Tibial nerve (tissue), 4 donors: ENCODE measurements around the gene FATE1. TPM values are rescaled to one million over a fixed set of nuclear protein-coding genes. Genes with fewer than 3 reads are reported as not detected.

Experiments
- DNase-seq, 2 donors: peaks; one replicate each; pipeline ENCODE4 v3.0.0-alpha.2; 2019; ENCODE audit warnings: low spot score in 2 of 2
- H3K27ac ChIP-seq, 4 donors: fragments of 200-600 bp; sonication (generic) in 3 of 4; one replicate each; pipeline ENCODE4 v1.5.1; 2017 to 2019; ENCODE audit warnings: mild to moderate bottlenecking in 1 of 4
- H3K27me3 ChIP-seq, 2 donors: fragments of 200-600 bp; sonication (generic) in 1 of 2; one replicate each; pipeline versions ENCODE4 v1.5.1 to v1.6.0; 2017 to 2019
- H3K36me3 ChIP-seq, 3 donors: fragments of 200-600 bp; sonication (generic); one replicate each; pipeline ENCODE4 v1.5.1; 2018 to 2019
- H3K4me1 ChIP-seq, 4 donors: fragments of 200-600 bp; sonication (generic) in 3 of 4; one replicate each; pipeline ENCODE4 v1.5.1; 2017 to 2019
- H3K4me3 ChIP-seq, 4 donors: fragments of 200-600 bp; sonication (generic) in 3 of 4; one replicate each; pipeline ENCODE4 v1.5.1; 2017 to 2019; ENCODE audit warnings: mild to moderate bottlenecking in 1 of 4, moderate library complexity in 1 of 4
- H3K9me3 ChIP-seq, 4 donors: fragments of 200-600 bp; sonication (generic) in 3 of 4; one replicate each; pipeline ENCODE4 v1.5.1; 2017 to 2019
- CTCF ChIP-seq, 5 experiments: fragments of 200-600 bp in 3 of 5; fragments of 450-650 bp in 2 of 5; sonication (generic) in 3 of 5; IDR thresholded peaks; one replicate each; pipeline ENCODE4 v1.5.1; 2016 to 2019; ENCODE audit warnings: antibody characterized with exemption in 5 of 5, mild to moderate bottlenecking in 3 of 5, moderate library complexity in 2 of 5
- EP300 ChIP-seq, 2 donors: sonication (generic); formaldehyde crosslinking; IDR thresholded peaks; one replicate each; pipeline ENCODE4 v1.6.1; 2017; ENCODE audit warnings: antibody characterized with exemption in 2 of 2, mild to moderate bottlenecking in 1 of 2
- POLR2A ChIP-seq, 2 donors: fragments of 450-650 bp; IDR thresholded peaks; one replicate each; pipeline ENCODE4 v1.6.1; 2017; ENCODE audit warnings: antibody characterized with exemption in 2 of 2, mild to moderate bottlenecking in 2 of 2, moderate library complexity in 2 of 2
- WGBS, 2 donors: methylation state at CpG; one replicate each; pipeline ENCODE4 v1.1.5; 2018; 5-methylcytosine and 5-hydroxymethylcytosine counted together
- total RNA-seq, 4 donors: library from RNA; depleted of rRNA; stranded (reverse); fragments of >200 nt; gene quantifications; one replicate each; pipeline ENCODE4 v1.1.0, GENCODE V29; 2016

FATE1 gene
- total RNA-seq, 4 donors from 2014 or later, result not detected

GRCh38 chrX:151724563-151725337, 8.9 kb downstream of the FATE1 start:
- Histone ChIP-seq H3K27me3 (no peaks in the 10 kb centered on the region), H3K4me1 (no peaks in the 10 kb centered on the region), H3K9me3 (no peaks in the 10 kb centered on the region), H3K4me3 (no peak overlapping the region), H3K36me3 (no peaks in the 10 kb centered on the region), H3K27ac (no peak overlapping the region)
- WGBS, 2 donors, result 23 to 45% methylated on average over 5 to 7 of the region's 7 CpGs
- no peak for DNase-seq
- no peak for TF ChIP-seq CTCF (IDR thresholded peaks at IDR 0.05)
- no peak for TF ChIP-seq POLR2A (IDR thresholded peaks at IDR 0.05)
- TF ChIP-seq EP300 (IDR thresholded peaks at IDR 0.05), result no peak

- no peak for DNase-seq
- Histone ChIP-seq H3K4me3 (no peak overlapping the region), H3K9me3 (no peaks in the 10 kb centered on the region), H3K27ac (no peak overlapping the region), H3K4me1 (no peaks in the 10 kb centered on the region), H3K27me3 (no peaks in the 10 kb centered on the region), H3K36me3 (no peaks in the 10 kb centered on the region)
- 40 to 43% methylated on average over 1 of the region's 1 CpG for WGBS, 2 donors
- TF ChIP-seq POLR2A (IDR thresholded peaks at IDR 0.05) (no peak), EP300 (IDR thresholded peaks at IDR 0.05) (no peak), CTCF (IDR thresholded peaks at IDR 0.05) (no peak)
These were observed 9.4 kb downstream of the FATE1 start for GRCh38 chrX:151725338-151725614.

GRCh38 chrX:151726751-151727150, 10.9 kb downstream of the FATE1 start:
- DNase-seq, result no peak

GRCh38 chrX:151727346-151727745, 11.5 kb downstream of the FATE1 start:
- TF ChIP-seq EP300 (IDR thresholded peaks at IDR 0.05) (no peak), CTCF (IDR thresholded peaks at IDR 0.05) (no peak), POLR2A (IDR thresholded peaks at IDR 0.05) (no peak)
- no peak overlapping the region for H3K4me3 ChIP-seq
- no peaks in the 10 kb centered on the region for H3K36me3 ChIP-seq
- no peaks in the 10 kb centered on the region for H3K27me3 ChIP-seq
- WGBS, 2 donors, result 87% methylated on average over 3 of the region's 4 CpGs; no CpG with 5 or more reads in 1 of the 2 donors
- no peaks in the 10 kb centered on the region for H3K9me3 ChIP-seq
- no peak overlapping the region for H3K27ac ChIP-seq
- DNase-seq, result no peak
- H3K4me1 ChIP-seq, result no peaks in the 10 kb centered on the region

More at GRCh38 chrX:151726751-151727150, 10.9 kb downstream of the FATE1 start:
- H3K36me3 ChIP-seq, result no peaks in the 10 kb centered on the region
- H3K27ac ChIP-seq, result no peak overlapping the region
- WGBS, 2 donors, result 73% methylated on average over 4 of the region's 5 CpGs; no CpG with 5 or more reads in 1 of the 2 donors
- H3K9me3 ChIP-seq, result no peaks in the 10 kb centered on the region
- TF ChIP-seq CTCF (IDR thresholded peaks at IDR 0.05), result no peak
- no peak for TF ChIP-seq EP300 (IDR thresholded peaks at IDR 0.05)
- TF ChIP-seq POLR2A (IDR thresholded peaks at IDR 0.05), result no peak
- H3K4me3 ChIP-seq, result no peak overlapping the region
- H3K27me3 ChIP-seq, result no peaks in the 10 kb centered on the region
- no peaks in the 10 kb centered on the region for H3K4me1 ChIP-seq

- 82 to 95% methylated on average over 2 to 4 of the region's 4 CpGs for WGBS, 2 donors
- DNase-seq, result no peak
- Histone ChIP-seq H3K27me3 (no peaks in the 10 kb centered on the region), H3K9me3 (no peaks in the 10 kb centered on the region), H3K4me3 (no peak overlapping the region), H3K36me3 (no peaks in the 10 kb centered on the region), H3K27ac (no peak overlapping the region), H3K4me1 (no peaks in the 10 kb centered on the region)
- TF ChIP-seq EP300 (IDR thresholded peaks at IDR 0.05) (no peak), CTCF (IDR thresholded peaks at IDR 0.05) (no peak), POLR2A (IDR thresholded peaks at IDR 0.05) (no peak)
These were observed 13.4 kb downstream of the FATE1 start for GRCh38 chrX:151729056-151729725.
